ENCODE results near the gene ACOXL.

The ACOXL gene

GRCh38 chr2:111134055-111134454, 401.7 kb downstream of the ACOXL start:
- Histone ChIP-seq H3K27me3 (ENCODE audit: control insufficient read depth, low read length) (no peaks in the 10 kb centered on the region), H3K9me3 (ENCODE audit: control insufficient read depth, insufficient read depth, low read length) (no peaks in the 10 kb centered on the region), H3K36me3 (ENCODE audit: control insufficient read depth, low read length) (peaks cover 91% of the 10 kb centered on the region), H3F3A (ENCODE audit: control insufficient read depth, insufficient read depth) (peaks cover 11% of the 10 kb centered on the region), H3K9me2 (replicated peaks; ENCODE audit: control insufficient read depth, low read length) (no peaks in the 10 kb centered on the region), H4K20me1 (ENCODE audit: control insufficient read depth, insufficient read depth, low read depth, low read length) (peaks cover 34% of the 10 kb centered on the region), H3K27ac (ENCODE audit: low read depth, low read length) (peak overlapping the region; percentile 65), H3K4me3 (ENCODE audit: low read length) (no peak overlapping the region), H3K79me2 (ENCODE audit: control insufficient read depth, low read length) (peaks cover 99% of the 10 kb centered on the region), H3K4me1 (ENCODE audit: control insufficient read depth, low read length) (peaks cover 57% of the 10 kb centered on the region), H3K4me2 (ENCODE audit: low read length) (peak overlapping the region; percentile 39; the same call in 1 of the 2 replicates)
- TF ChIP-seq EZH2phosphoT487 (IDR thresholded peaks at IDR 0.05; ENCODE audit: borderline replicate concordance, low read length) = no peak
- TF ChIP-seq, protein P1, sequence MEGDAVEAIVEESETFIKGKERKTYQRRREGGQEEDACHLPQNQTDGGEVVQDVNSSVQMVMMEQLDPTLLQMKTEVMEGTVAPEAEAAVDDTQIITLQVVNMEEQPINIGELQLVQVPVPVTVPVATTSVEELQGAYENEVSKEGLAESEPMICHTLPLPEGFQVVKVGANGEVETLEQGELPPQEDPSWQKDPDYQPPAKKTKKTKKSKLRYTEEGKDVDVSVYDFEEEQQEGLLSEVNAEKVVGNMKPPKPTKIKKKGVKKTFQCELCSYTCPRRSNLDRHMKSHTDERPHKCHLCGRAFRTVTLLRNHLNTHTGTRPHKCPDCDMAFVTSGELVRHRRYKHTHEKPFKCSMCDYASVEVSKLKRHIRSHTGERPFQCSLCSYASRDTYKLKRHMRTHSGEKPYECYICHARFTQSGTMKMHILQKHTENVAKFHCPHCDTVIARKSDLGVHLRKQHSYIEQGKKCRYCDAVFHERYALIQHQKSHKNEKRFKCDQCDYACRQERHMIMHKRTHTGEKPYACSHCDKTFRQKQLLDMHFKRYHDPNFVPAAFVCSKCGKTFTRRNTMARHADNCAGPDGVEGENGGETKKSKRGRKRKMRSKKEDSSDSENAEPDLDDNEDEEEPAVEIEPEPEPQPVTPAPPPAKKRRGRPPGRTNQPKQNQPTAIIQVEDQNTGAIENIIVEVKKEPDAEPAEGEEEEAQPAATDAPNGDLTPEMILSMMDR (IDR thresholded peaks at IDR 0.05; ENCODE audit: low read depth, low read length, poor library complexity, severe bottlenecking) = peak; percentile 20

GRCh38 chr2:111135237-111135909, 403.0 kb downstream of the ACOXL start:
- Histone ChIP-seq H3K9me3 (ENCODE audit: control insufficient read depth, insufficient read depth, low read length) (no peaks in the 10 kb centered on the region), H3K9me2 (replicated peaks; ENCODE audit: control insufficient read depth, low read length) (no peaks in the 10 kb centered on the region), H3K4me1 (ENCODE audit: control insufficient read depth, low read length) (peaks cover 44% of the 10 kb centered on the region), H4K20me1 (ENCODE audit: control insufficient read depth, insufficient read depth, low read depth, low read length) (peaks cover 33% of the 10 kb centered on the region), H3K4me3 (ENCODE audit: low read length) (no peak overlapping the region), H3F3A (ENCODE audit: control insufficient read depth, insufficient read depth) (peaks cover 11% of the 10 kb centered on the region), H3K79me2 (ENCODE audit: control insufficient read depth, low read length) (peaks cover 99% of the 10 kb centered on the region), H3K4me2 (ENCODE audit: low read length) (no peak overlapping the region), H3K27ac (ENCODE audit: low read depth, low read length) (no peak overlapping the region), H3K36me3 (ENCODE audit: control insufficient read depth, low read length) (peaks cover 92% of the 10 kb centered on the region), H3K27me3 (ENCODE audit: control insufficient read depth, low read length) (no peaks in the 10 kb centered on the region)
- TF ChIP-seq, protein P1 (IDR thresholded peaks at IDR 0.05; ENCODE audit: low read depth, low read length, poor library complexity, severe bottlenecking) = no peak
- no peak for TF ChIP-seq EZH2phosphoT487 (IDR thresholded peaks at IDR 0.05; ENCODE audit: borderline replicate concordance, low read length)

- Histone ChIP-seq H3K9me3 (ENCODE audit: control insufficient read depth, insufficient read depth, low read length) (no peaks in the 10 kb centered on the region), H3K4me2 (ENCODE audit: low read length) (no peak overlapping the region), H3K4me1 (ENCODE audit: control insufficient read depth, low read length) (peaks cover 39% of the 10 kb centered on the region), H3K27ac (ENCODE audit: low read depth, low read length) (no peak overlapping the region), H3K9me2 (replicated peaks; ENCODE audit: control insufficient read depth, low read length) (no peaks in the 10 kb centered on the region), H3K27me3 (ENCODE audit: control insufficient read depth, low read length) (no peaks in the 10 kb centered on the region), H3K4me3 (ENCODE audit: low read length) (no peak overlapping the region), H3F3A (ENCODE audit: control insufficient read depth, insufficient read depth) (peaks cover 11% of the 10 kb centered on the region), H4K20me1 (ENCODE audit: control insufficient read depth, insufficient read depth, low read depth, low read length) (peaks cover 36% of the 10 kb centered on the region), H3K36me3 (ENCODE audit: control insufficient read depth, low read length) (peaks cover 92% of the 10 kb centered on the region), H3K79me2 (ENCODE audit: control insufficient read depth, low read length) (peaks cover 99% of the 10 kb centered on the region)
- TF ChIP-seq EZH2phosphoT487 (IDR thresholded peaks at IDR 0.05; ENCODE audit: borderline replicate concordance, low read length) = no peak
- TF ChIP-seq, protein P1 (IDR thresholded peaks at IDR 0.05; ENCODE audit: low read depth, low read length, poor library complexity, severe bottlenecking) = no peak
Observed at GRCh38 chr2:111135910-111136297, 403.5 kb downstream of the ACOXL start.
